ENCODE results near the gene QSOX1. TPM values are rescaled to one million over a fixed set of nuclear protein-coding genes. Genes with fewer than 3 reads are reported as not detected.

The QSOX1 gene
- total RNA-seq, 1 experiment from 2014 or later, result 69.0 TPM

- intact Hi-C loops (cut with micrococcal nuclease; ENCODE audit: unreplicated experiment), result no loop called here
- CTCF ChIA-PET, result no interaction called here
- no TSS peak for BruUV-seq (replicated peaks)
These were observed 13.2 kb upstream of the QSOX1 start for GRCh38 chr1:180141381-180141934.

GRCh38 chr1:180143359-180143758 lies 11.3 kb upstream of the QSOX1 start:
- ChIA-PET CTCF (no interaction called here), POLR2A (ENCODE audit: low non-redundant PET) (no interaction called here)
- H3K27ac ChIP-seq (ENCODE audit: low read depth, low read length, poor library complexity, severe bottlenecking), result no peak overlapping the region
- BruUV-seq (replicated peaks), result no TSS peak
- intact Hi-C loops (cut with micrococcal nuclease; ENCODE audit: unreplicated experiment), result no loop called here
- no peaks in the 10 kb centered on the region for H3K27me3 ChIP-seq (replicated peaks; ENCODE audit: insufficient read depth, low read depth, low read length, poor library complexity)
- no peaks in the 10 kb centered on the region for H3K4me1 ChIP-seq (ENCODE audit: insufficient read depth, low read length, poor library complexity, severe bottlenecking)
- no peaks in the 10 kb centered on the region for H3K9me3 ChIP-seq (ENCODE audit: low read depth, low read length, poor library complexity, severe bottlenecking)
- H3K4me3 ChIP-seq (ENCODE audit: low read depth, low read length, poor library complexity, severe bottlenecking), result no peak overlapping the region
- no peak for TF ChIP-seq CTCF (conservative IDR thresholded peaks at IDR 0.05; ENCODE audit: low read depth, low read length)
- no peak for TF ChIP-seq EZH2 (IDR thresholded peaks at IDR 0.05; ENCODE audit: borderline replicate concordance, low read depth, low read length, poor library complexity, severe bottlenecking)
- H3K36me3 ChIP-seq (ENCODE audit: insufficient read depth, low read length, poor library complexity, severe bottlenecking), result no peaks in the 10 kb centered on the region
- no peak for DNase-seq (ENCODE audit: low spot score)

More at GRCh38 chr1:180141381-180141934, 13.2 kb upstream of the QSOX1 start:
- no peak for DNase-seq (ENCODE audit: low spot score)
- H3K27me3 ChIP-seq (replicated peaks; ENCODE audit: insufficient read depth, low read depth, low read length, poor library complexity), result no peaks in the 10 kb centered on the region
- H3K4me1 ChIP-seq (ENCODE audit: insufficient read depth, low read length, poor library complexity, severe bottlenecking), result no peaks in the 10 kb centered on the region
- H3K27ac ChIP-seq (ENCODE audit: low read depth, low read length, poor library complexity, severe bottlenecking), result no peak overlapping the region
- H3K9me3 ChIP-seq (ENCODE audit: low read depth, low read length, poor library complexity, severe bottlenecking), result peaks cover 6% of the 10 kb centered on the region
- POLR2A ChIA-PET (ENCODE audit: low non-redundant PET), result no interaction called here
- TF ChIP-seq CTCF (conservative IDR thresholded peaks at IDR 0.05; ENCODE audit: low read depth, low read length) (no peak), EZH2 (IDR thresholded peaks at IDR 0.05; ENCODE audit: borderline replicate concordance, low read depth, low read length, poor library complexity, severe bottlenecking) (no peak)
- no peak overlapping the region for H3K4me3 ChIP-seq (ENCODE audit: low read depth, low read length, poor library complexity, severe bottlenecking)
- H3K36me3 ChIP-seq (ENCODE audit: insufficient read depth, low read length, poor library complexity, severe bottlenecking), result no peaks in the 10 kb centered on the region

- Histone ChIP-seq H3K9me3 (ENCODE audit: low read depth, low read length, poor library complexity, severe bottlenecking) (no peaks in the 10 kb centered on the region), H3K4me3 (ENCODE audit: low read depth, low read length, poor library complexity, severe bottlenecking) (no peak overlapping the region), H3K4me1 (ENCODE audit: insufficient read depth, low read length, poor library complexity, severe bottlenecking) (no peaks in the 10 kb centered on the region), H3K36me3 (ENCODE audit: insufficient read depth, low read length, poor library complexity, severe bottlenecking) (no peaks in the 10 kb centered on the region), H3K27ac (ENCODE audit: low read depth, low read length, poor library complexity, severe bottlenecking) (no peak overlapping the region), H3K27me3 (replicated peaks; ENCODE audit: insufficient read depth, low read depth, low read length, poor library complexity) (no peaks in the 10 kb centered on the region)
- intact Hi-C loops (cut with micrococcal nuclease; ENCODE audit: unreplicated experiment), result no loop called here
- ChIA-PET CTCF (no interaction called here), POLR2A (ENCODE audit: low non-redundant PET) (no interaction called here)
- no peak for DNase-seq (ENCODE audit: low spot score)
- no TSS peak for BruUV-seq (replicated peaks)
- TF ChIP-seq EZH2 (IDR thresholded peaks at IDR 0.05; ENCODE audit: borderline replicate concordance, low read depth, low read length, poor library complexity, severe bottlenecking), result no peak
- no peak for TF ChIP-seq CTCF (conservative IDR thresholded peaks at IDR 0.05; ENCODE audit: low read depth, low read length)
These were observed 9.9 kb upstream of the QSOX1 start for GRCh38 chr1:180144659-180145357.
